Lower leg skin (tissue), 3 donors: ENCODE results near the gene RNF20.

ENCODE experiments used
- CTCF ChIP-seq, 3 donors: fragments of 450-650 bp; IDR thresholded peaks; one replicate each; pipeline ENCODE4 v1.5.1; 2016; ENCODE audit warnings: antibody characterized with exemption in 3 of 3, mild to moderate bottlenecking in 3 of 3, moderate library complexity in 2 of 3
- POLR2A ChIP-seq, 2 donors: fragments of 450-650 bp; IDR thresholded peaks; one replicate each; pipeline ENCODE4 v1.6.1; 2016 to 2017; ENCODE audit warnings: antibody characterized with exemption in 2 of 2, mild to moderate bottlenecking in 1 of 2, moderate library complexity in 1 of 2

- no peak for TF ChIP-seq CTCF (IDR thresholded peaks at IDR 0.05)
- TF ChIP-seq POLR2A (IDR thresholded peaks at IDR 0.05), result no peak
Observed at GRCh38 chr9:101510459-101510858, 23.2 kb upstream of the RNF20 start.
